ENCODE results near the gene ITGB3. TPM values are rescaled to one million over a fixed set of nuclear protein-coding genes. Genes with fewer than 3 reads are reported as not detected.
A peak's percentile ranks its signal among the peaks of the same experiment; 100 is the strongest.
"Not testable (repeated sequence)": the region's sequence is repeated elsewhere in the genome, so short reads cannot be mapped to it uniquely, and the experiment has no call there.

ITGB3 gene
- total RNA-seq, 1 donor: 66.3 TPM

DNA sequence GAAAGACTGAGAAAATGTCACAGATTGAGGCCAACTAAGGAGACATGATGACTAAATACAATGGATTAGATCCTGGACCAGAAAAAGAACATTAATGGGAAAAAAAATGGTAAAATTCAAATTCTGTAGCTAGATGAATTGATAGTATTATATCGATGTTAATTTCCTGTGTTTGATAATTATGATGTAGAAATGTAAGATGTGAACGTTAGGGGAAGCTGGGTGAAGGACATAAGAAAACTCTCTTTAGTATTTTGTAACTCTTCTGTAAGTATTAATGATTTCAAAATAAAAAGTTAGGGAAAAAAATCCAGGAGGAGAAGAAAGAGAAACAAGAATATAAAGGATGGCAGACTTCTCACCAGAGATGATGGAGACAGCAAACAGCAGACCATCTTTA, 2.8 kb upstream of the ITGB3 start:
- Histone ChIP-seq H3K4me3 (ENCODE audit: low read length) (no peak overlapping the region), H3K27me3 (ENCODE audit: insufficient read depth, low read length) (peaks cover 34% of the 10 kb centered on the region), H3K9me3 (ENCODE audit: low read depth, low read length) (no peaks in the 10 kb centered on the region), H3K4me1 (ENCODE audit: insufficient read depth, low read length) (peaks cover 8% of the 10 kb centered on the region)

DNA sequence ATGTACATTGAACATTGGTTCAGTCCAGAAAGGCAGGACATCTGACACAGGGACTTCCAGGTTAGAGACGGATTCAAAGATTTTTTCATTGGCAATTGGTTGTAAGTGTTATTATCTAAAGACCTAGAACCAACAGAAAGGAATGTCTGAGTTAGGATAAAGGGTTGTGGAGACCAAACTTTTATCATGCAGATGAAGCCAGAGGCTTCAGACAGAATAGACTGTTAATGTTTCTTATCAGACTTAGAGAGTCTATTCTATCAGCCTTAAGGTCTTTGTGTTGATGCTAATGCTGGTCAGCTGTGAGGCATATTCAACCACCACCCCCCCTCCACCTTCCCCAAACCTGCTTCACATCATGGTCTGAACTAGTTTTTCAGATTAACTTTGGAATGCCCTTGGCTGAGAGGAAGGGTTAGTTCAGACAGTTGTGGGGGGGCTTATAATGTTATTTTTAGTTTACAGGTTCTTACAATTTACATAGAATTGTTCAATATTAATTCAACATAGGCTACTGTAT, 2.1 kb upstream of the ITGB3 start:
- H3K27me3 ChIP-seq (ENCODE audit: insufficient read depth, low read length): peaks cover 40% of the 10 kb centered on the region
- peaks cover 8% of the 10 kb centered on the region for H3K4me1 ChIP-seq (ENCODE audit: insufficient read depth, low read length)
- H3K9me3 ChIP-seq (ENCODE audit: low read depth, low read length): no peaks in the 10 kb centered on the region
- no peak overlapping the region for H3K4me3 ChIP-seq (ENCODE audit: low read length)

DNA sequence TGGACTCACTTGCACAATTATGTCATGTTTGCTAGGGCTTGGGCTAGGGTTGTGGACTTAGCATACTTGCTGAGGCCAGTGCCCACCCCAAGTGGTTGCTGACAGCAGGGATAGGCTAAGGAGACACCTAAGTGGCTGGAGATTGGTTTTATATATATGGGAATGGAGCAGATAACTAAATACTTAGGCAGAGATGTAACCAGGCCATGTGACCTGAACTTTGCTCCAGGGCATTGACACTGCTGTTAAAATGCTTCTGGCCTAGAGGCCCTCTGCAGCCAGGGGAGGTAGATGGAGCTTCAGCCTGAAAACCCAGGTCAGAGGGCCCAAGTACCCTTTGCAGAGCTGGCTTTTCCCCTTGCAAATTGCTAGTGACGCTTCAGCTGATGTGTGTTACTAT, 1.4 kb upstream of the ITGB3 start:
- Histone ChIP-seq H3K4me1 (ENCODE audit: insufficient read depth, low read length) (peaks cover 8% of the 10 kb centered on the region), H3K9me3 (ENCODE audit: low read depth, low read length) (no peaks in the 10 kb centered on the region), H3K4me3 (ENCODE audit: low read length) (no peak overlapping the region), H3K27me3 (ENCODE audit: insufficient read depth, low read length) (peaks cover 47% of the 10 kb centered on the region)

DNA sequence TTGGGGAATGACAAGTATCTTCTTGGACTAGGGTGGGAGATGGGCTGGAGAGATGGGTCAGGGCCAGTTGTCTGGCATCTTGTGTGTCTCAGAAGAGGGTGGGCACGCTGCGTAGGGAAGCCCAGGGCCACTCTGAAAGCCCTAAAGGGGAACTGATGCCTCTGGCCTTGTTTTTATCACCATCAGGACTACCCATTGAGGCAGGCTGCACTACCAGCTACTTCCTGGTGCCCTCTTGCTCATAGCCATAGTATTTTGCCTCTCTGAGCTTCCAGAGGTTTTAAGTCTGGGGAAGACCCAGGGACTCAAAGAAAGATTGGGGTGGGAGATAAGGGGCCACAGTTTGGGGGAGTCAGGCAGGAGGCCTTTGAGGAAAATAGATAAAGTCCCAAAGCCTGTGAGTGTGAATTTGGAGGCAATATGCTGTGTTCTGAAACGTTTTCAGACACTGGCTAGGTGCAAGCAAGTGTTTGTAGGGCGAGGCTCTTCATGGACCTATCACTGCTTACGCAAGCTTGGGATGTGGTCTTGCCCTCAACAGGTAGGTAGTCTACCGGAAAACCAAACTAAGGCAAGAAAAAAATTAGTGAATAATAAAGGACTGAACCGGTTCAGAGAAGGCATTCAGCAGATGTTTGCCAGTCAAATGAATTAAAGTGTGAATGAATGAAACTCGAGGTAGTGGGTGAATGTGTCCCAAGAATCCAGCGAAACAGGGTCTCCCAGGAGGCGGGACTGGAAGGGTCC, 688 bp upstream of the ITGB3 start:
- Histone ChIP-seq H3K4me1 (ENCODE audit: insufficient read depth, low read length) (peaks cover 8% of the 10 kb centered on the region), H3K4me3 (ENCODE audit: low read length) (no peak overlapping the region), H3K27me3 (ENCODE audit: insufficient read depth, low read length) (peaks cover 54% of the 10 kb centered on the region), H3K9me3 (ENCODE audit: low read depth, low read length) (no peaks in the 10 kb centered on the region)

DNA sequence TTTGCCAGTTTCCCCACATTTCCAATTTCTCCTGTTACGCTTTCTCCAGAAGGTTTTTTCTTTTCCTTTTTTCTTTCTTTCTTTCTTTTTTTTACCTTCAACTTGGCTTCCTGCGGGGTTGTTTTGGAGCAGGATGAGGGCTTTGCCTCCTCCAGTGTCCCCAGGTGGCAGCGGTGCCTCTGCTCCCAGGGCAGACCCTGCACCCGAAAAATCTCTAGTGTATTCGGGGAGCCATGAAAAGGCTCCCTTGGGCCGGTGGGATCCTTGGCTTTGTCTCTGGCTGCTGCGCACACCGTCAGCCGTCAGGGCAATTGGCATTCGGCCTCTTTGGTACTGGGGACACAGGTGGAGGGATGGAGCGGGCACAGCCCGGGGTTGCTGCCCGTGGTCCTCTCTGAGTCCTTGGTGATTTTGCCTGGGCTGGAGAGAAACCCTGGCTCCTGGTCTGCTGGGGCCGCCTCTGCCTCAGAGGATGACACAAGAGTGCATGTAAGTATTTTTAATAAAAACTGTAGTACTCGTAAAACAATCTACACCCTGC, 846 bp downstream of the ITGB3 start:
- H3K4me3 ChIP-seq (ENCODE audit: low read length): peak overlapping the region; percentile 39
- H3K27me3 ChIP-seq (ENCODE audit: insufficient read depth, low read length): peaks cover 62% of the 10 kb centered on the region

DNA sequence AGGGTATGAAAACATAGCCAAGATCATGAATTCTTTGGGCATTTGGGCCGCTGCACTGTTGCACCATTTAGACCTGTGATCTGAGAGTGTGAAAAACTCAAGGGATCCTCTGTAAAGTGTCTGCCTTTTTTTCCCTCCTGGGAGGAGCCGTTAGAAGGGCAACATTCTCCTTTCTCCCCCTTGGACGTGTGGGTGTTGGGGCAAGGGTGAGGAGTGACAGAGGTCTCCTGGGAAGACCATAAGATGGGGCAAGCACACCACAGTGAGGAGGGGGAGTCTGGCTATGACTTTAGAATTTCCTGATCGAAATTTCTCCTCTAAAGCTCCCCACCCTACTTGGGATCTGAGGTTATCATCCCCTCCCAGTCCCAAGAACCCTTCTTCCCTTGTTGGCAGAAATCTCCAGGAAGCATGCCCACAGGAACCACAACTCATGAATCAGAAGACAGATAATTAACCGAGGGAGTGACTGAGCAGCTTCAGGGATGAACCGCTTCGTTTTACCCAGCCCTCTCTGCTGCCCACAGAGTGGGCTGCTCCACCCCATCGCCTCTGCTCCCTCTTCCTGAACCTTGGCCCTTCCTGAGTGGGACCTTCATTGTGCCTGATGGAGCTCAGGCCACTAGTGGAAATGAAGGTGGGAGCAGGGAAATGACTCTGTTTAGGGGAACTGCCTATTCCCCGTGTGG, 4.2 kb downstream of the ITGB3 start:
- H3K4me1 ChIP-seq (ENCODE audit: insufficient read depth, low read length): peaks cover 8% of the 10 kb centered on the region
- H3K27me3 ChIP-seq (ENCODE audit: insufficient read depth, low read length): peaks cover 56% of the 10 kb centered on the region
- H3K4me3 ChIP-seq (ENCODE audit: low read length): no peak overlapping the region
- H3K9me3 ChIP-seq (ENCODE audit: low read depth, low read length): no peaks in the 10 kb centered on the region

More for the DNA sequence above, 846 bp downstream of the ITGB3 start:
- Histone ChIP-seq H3K9me3 (ENCODE audit: low read depth, low read length) (no peaks in the 10 kb centered on the region), H3K4me1 (ENCODE audit: insufficient read depth, low read length) (peaks cover 8% of the 10 kb centered on the region)

DNA sequence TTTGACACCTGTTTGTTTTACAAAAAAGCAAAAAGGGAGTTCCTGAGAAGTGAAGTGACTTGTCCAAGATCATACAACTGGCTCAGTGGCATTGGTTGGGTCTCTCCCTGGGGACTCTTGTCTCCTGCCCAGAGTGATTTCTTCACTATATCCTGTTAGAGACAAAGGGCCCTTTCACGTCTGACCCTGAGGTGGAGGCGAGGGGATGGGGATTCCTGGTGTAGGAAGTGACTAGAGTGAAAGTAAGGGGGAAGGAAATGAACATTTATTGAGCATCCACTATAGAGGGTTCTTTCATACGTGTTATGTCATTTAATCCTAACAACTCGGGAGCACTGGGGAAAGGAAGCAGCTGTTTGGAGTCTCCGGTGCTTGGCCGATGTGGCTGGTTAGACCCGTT, 9.0 kb downstream of the ITGB3 start:
- H3K9me3 ChIP-seq (ENCODE audit: low read depth, low read length): no peaks in the 10 kb centered on the region
- no peaks in the 10 kb centered on the region for H3K4me1 ChIP-seq (ENCODE audit: insufficient read depth, low read length)
- H3K27me3 ChIP-seq (ENCODE audit: insufficient read depth, low read length): peaks cover 14% of the 10 kb centered on the region
- no peak overlapping the region for H3K4me3 ChIP-seq (ENCODE audit: low read length)

DNA sequence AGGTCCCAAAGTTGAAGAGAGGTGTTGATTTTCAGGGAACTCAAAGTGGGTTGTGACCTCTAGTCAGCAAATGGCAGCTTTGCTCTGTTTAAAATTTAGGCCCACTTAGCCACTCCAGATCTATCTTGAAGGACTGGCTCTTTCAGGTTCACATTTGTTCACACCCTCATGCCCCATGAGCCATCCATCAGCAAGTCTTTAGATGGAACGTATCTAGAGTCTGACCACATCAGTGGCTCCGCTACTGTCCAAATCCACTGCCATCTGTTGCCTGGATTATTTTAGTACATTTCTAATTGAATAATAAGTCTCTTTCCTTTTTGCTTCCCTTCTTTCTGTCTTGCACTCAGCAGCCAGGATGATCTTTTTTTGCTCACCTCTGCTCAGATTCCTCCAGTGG, 10.5 kb downstream of the ITGB3 start:
- Histone ChIP-seq H3K4me1 (ENCODE audit: insufficient read depth, low read length) (no peaks in the 10 kb centered on the region), H3K9me3 (ENCODE audit: low read depth, low read length) (no peaks in the 10 kb centered on the region), H3K4me3 (ENCODE audit: low read length) (no peak overlapping the region), H3K27me3 (ENCODE audit: insufficient read depth, low read length) (peaks cover 4% of the 10 kb centered on the region)

DNA sequence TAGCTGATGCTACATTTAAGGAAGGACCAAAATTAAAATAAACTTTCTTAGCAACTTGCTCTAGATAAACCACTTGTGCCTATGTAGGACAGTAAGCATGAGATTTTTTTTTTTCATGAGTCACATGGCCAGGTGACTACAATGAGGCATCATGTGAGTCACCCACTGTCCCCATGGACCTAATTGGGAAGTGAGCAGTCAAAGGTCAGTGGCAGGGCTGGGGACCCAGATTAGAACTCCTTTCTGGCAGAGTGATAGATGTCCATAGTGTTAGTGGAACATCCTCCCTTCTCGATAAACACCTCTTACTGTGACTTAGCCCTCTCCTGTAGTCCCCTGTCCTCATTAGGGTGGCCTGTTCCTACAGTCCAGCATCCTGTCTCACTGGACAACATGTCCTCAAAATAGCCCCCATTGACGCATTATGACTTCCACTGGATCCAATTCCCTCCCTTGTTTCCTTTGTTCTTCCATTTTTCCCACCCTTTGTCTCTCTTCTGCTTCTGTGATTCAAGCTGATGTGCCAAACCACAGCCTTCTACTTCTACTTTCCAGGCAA, 12.4 kb downstream of the ITGB3 start:
- Histone ChIP-seq H3K4me3 (ENCODE audit: low read length) (no peak overlapping the region), H3K4me1 (ENCODE audit: insufficient read depth, low read length) (no peaks in the 10 kb centered on the region), H3K27me3 (ENCODE audit: insufficient read depth, low read length) (peaks cover 1% of the 10 kb centered on the region), H3K9me3 (ENCODE audit: low read depth, low read length) (no peaks in the 10 kb centered on the region)

DNA sequence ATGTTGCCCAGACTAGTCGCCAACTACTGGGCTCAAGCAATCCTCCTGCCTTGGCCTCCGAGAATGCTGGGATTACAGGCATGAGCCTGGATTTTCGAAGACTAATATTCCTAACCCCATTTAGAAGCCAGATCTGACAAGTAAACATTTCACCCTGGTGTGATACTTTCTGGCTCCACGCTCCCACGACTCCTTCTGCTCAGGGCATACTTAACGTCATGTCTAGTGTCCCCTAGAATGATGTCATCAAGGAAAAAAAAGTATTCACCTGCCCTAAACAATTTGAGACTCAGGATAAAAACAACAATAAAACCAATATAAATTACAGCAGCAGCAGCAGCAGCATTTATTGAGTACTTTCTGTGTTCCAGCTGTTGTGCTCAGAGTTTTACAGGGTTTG, 13.2 kb downstream of the ITGB3 start:
- H3K9me3 ChIP-seq (ENCODE audit: low read depth, low read length): no peaks in the 10 kb centered on the region
- no peak overlapping the region for H3K4me3 ChIP-seq (ENCODE audit: low read length)
- H3K27me3 ChIP-seq (ENCODE audit: insufficient read depth, low read length): no peaks in the 10 kb centered on the region
- H3K4me1 ChIP-seq (ENCODE audit: insufficient read depth, low read length): no peaks in the 10 kb centered on the region

DNA sequence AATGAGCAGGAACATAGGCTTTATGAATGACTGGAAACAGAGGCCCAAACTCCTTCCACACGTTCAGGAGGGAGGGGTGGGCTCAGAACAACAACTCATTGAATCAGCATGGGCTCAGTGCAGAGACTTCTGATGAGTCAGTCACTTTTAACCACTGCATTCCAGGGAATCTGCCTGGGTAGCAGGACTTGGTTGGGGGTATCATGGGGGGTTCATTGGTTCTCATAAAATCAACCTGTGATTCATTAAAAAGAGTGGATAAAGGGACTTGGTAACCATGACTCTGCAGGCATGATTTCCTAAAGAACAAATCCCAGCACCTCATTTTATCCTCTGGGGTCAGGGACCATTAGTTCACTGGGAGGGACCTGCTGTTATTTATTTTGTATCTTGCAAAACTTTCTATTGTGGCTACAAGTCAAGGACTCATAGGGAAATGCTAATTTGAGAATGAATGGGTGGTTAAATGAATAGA, 13.8 kb downstream of the ITGB3 start:
- Histone ChIP-seq H3K27me3 (ENCODE audit: insufficient read depth, low read length) (no peaks in the 10 kb centered on the region), H3K9me3 (ENCODE audit: low read depth, low read length) (no peaks in the 10 kb centered on the region), H3K4me3 (ENCODE audit: low read length) (no peak overlapping the region), H3K4me1 (ENCODE audit: insufficient read depth, low read length) (no peaks in the 10 kb centered on the region)

DNA sequence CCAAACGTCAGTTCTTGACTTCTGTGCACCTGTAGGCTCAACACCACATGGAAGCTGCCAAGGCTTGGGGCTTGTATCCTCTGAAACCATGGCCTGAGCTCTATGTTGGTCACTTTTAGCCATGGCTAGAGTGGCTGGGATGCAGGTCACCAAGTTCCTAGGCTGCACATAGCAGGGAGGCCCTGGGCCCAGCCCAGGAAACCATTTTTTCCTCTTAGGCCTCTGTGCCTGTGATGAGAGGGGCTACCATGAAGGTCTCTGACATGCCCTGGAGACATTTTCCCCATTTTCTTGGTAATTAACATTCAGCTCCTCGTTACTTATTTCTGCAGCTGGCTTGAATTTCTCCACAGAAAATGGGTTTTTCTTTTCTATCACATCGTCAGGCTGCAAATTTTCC, 15.3 kb downstream of the ITGB3 start:
- H3K9me3 ChIP-seq (ENCODE audit: low read depth, low read length): not testable (repeated sequence)

DNA sequence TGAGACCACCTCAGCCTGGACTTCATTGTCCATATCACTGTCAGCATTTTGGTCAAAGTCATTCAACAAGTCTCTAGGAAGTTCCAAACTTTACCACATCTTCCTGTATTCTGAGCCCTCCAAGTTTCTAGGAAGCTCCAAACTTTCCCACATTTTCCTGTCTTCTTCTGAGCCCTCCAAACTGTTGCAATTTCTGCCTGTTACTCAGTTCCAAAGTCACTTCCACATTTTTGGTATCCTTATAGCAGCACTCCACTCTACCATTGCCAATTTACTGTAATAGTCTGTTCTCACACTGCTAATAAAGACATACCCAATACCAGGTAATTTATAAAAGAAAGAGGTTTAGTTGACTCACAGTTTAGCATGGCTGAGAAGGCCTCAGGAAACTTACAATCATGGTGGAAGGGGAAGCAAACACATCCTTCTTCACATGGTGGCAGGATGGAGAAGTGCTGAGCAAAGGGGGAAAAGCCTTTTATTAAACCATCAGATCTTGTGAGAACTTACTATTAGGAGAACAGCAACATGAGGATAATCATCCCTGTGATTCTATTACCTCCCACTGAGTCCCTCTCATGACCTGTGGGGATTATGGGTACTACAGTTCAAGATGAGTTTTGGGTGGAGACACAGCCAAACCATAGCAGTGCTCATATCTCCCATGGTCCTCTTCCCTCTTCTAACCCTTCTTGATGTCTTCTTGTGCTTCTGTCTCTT, 16.1 kb downstream of the ITGB3 start:
- not testable (repeated sequence) for H3K4me3 ChIP-seq (ENCODE audit: low read length); H3K27me3 ChIP-seq (ENCODE audit: insufficient read depth, low read length); H3K9me3 ChIP-seq (ENCODE audit: low read depth, low read length)

More for the DNA sequence above, 15.3 kb downstream of the ITGB3 start:
- not testable (repeated sequence) for H3K27me3 ChIP-seq (ENCODE audit: insufficient read depth, low read length); H3K4me3 ChIP-seq (ENCODE audit: low read length); H3K4me1 ChIP-seq (ENCODE audit: insufficient read depth, low read length)

DNA sequence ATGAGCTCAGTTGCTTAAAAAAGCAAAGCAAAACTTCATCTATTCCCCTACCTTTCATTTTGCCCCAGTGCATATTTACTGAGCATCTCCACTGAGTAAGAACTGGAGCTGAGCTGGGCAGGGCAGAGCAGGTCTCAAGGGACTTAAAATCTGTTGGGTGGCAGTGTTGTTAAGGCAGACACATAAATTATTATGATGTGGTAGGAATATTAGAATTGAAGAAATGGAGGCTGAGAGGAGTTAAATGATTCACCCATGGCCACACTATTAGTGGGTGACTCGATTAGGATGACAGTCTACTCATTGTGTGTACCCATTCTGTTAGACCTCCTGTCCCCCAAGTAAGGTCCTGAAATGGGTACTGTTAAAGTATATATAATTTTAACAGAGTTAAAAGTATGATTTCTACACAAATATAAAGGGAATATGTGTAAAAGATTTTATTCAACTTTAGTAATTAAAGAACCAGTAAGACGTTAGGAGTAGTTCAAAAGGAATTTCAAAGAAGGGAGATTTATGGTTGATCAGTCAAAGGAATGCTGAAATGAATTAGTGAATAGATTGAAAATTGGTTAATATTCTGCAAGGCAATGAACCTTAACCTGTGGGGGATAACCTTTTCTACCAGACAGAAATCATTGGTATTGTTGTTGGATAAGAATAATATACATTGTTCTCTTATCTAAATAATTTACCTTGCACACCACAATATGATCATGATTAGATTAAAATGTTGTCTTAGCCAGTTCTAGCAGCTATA, 17.5 kb downstream of the ITGB3 start:
- H3K9me3 ChIP-seq (ENCODE audit: low read depth, low read length): no peaks in the 10 kb centered on the region
- H3K4me1 ChIP-seq (ENCODE audit: insufficient read depth, low read length): peaks cover 12% of the 10 kb centered on the region
- no peaks in the 10 kb centered on the region for H3K27me3 ChIP-seq (ENCODE audit: insufficient read depth, low read length)
- no peak overlapping the region for H3K4me3 ChIP-seq (ENCODE audit: low read length)

More for the DNA sequence above, 16.1 kb downstream of the ITGB3 start:
- not testable (repeated sequence) for H3K4me1 ChIP-seq (ENCODE audit: insufficient read depth, low read length)
